Prostate gland (tissue), 2 donors: ENCODE measurements around the gene GXYLT1. TPM values are rescaled to one million over a fixed set of nuclear protein-coding genes. Genes with fewer than 3 reads are reported as not detected.

Experiments
- DNase-seq: peaks from one replicate; pipeline ENCODE4 v3.0.0-alpha.2; 2019; ENCODE audit warnings: low spot score
- H3K27ac ChIP-seq, 2 donors: fragments of 200-600 bp; sonication (generic); 2 replicates each; pipeline ENCODE4 v1.5.1; 2017 to 2019
- H3K27me3 ChIP-seq: fragments of 200-600 bp; sonication (generic); replicated peaks from 2 replicates; pipeline ENCODE4 v1.5.1; 2019; ENCODE audit not compliant: insufficient read depth
- H3K36me3 ChIP-seq, 2 donors: fragments of 200-600 bp; sonication (generic); 1 replicate in 1 of 2; 2 replicates in 1 of 2; pipeline versions ENCODE4 v1.5.1 to v1.8.1; 2017 to 2019
- H3K4me1 ChIP-seq: fragments of 200-600 bp; sonication (generic); replicated peaks from 2 replicates; pipeline ENCODE4 v1.5.1; 2019
- H3K4me3 ChIP-seq, 2 donors: fragments of 200-600 bp; sonication (generic); 2 replicates each; pipeline ENCODE4 v1.5.1; 2017 to 2019
- H3K9me3 ChIP-seq: fragments of 200-600 bp; sonication (generic); 2 replicates; pipeline ENCODE4 v1.5.1; 2017
- POLR2AphosphoS5 ChIP-seq: sonication (generic); formaldehyde crosslinking; IDR thresholded peaks from one replicate; pipeline ENCODE4 v1.6.1; 2017; ENCODE audit warnings: antibody characterized with exemption
- WGBS: methylation state at CpG from one replicate; pipeline ENCODE4 v1.1.5; 2018; 5-methylcytosine and 5-hydroxymethylcytosine counted together
- intact Hi-C: fragments of 100-400 bp; cut with DNase I; formaldehyde crosslinking; loops from one replicate; pipeline ENCODE4 v1.14.2; 2022
- total RNA-seq, 2 donors: library from RNA; depleted of rRNA; stranded (reverse); fragments of >200 nt; gene quantifications; one replicate each; pipeline ENCODE4 v1.1.0, GENCODE V29; 2016

The GXYLT1 gene
- total RNA-seq, 2 donors from 2014 or later = 15.7 to 18.0 TPM

- Histone ChIP-seq H3K27me3 (no peaks in the 10 kb centered on the region), H3K4me3 (no peak overlapping the region), H3K4me1 (no peaks in the 10 kb centered on the region), H3K9me3 (no peaks in the 10 kb centered on the region), H3K27ac (no peak overlapping the region), H3K36me3 (no peaks in the 10 kb centered on the region)
- TF ChIP-seq POLR2AphosphoS5 = no peak
- intact Hi-C loops = no loop called here
- DNase-seq = no peak
- 73% methylated on average over 4 of the region's 4 CpGs for WGBS
Observed at GRCh38 chr12:42031847-42032564, 112.7 kb downstream of the GXYLT1 start.

Other genes with a start within 250 kb of the GXYLT1 start
- gene YAF2, start 93.4 kb upstream of the GXYLT1 start, total RNA-seq = 10 to 100 TPM; 10.0 to 14.4 TPM
- gene ZCRB1, start 181.2 kb upstream of the GXYLT1 start, total RNA-seq = 10 to 100 TPM; 31.4 to 49.7 TPM
- gene PPHLN1, start 181.3 kb upstream of the GXYLT1 start, total RNA-seq = 10 to 100 TPM; 52.1 to 54.7 TPM